ENCODE measurements around the gene POLK. TPM values are rescaled to one million over a fixed set of nuclear protein-coding genes. Genes with fewer than 3 reads are reported as not detected.

The POLK gene
- total and polyA plus RNA-seq, 2 of the 4 experiments (the other 2 are of a cell fraction), result 10.4 to 24.4 TPM

DNA sequence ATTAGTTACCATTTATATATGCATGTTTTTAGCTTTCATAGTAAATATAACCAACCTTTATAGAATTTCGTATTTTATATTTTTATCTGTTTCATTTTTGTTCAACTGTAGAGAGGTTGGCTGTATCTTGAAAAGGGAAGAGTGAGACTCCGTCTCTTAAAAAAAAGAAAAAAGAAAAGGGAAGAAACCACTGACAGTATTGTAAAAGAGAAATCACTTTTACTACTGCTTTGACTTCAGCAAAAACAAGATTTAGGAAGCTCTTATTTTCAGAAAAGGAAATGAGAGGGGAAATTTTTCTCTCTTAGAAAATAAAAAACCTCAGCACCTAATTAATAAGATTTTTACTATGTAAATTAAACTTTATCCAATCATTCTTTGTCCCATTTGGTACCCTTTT is 14.4 kb downstream of the POLK start:
- Histone ChIP-seq H3K56ac (ENCODE audit: extremely low read depth, insufficient read depth, low read length) (no peak overlapping the region), H2AK5ac (ENCODE audit: low read depth, low read length) (no peak overlapping the region), H2AFZ (replicated peaks; ENCODE audit: low read length, poor library complexity) (no peak overlapping the region), H4K91ac (ENCODE audit: insufficient read depth, low read depth, low read length) (no peak overlapping the region), H3K4me2 (ENCODE audit: low read depth, low read length) (no peak overlapping the region), H2AK9ac (replicated peaks; ENCODE audit: low read depth, low read length, poor library complexity) (no peak overlapping the region), H4K5ac (ENCODE audit: low read depth, low read length) (no peak overlapping the region), H3K4me3 (ENCODE audit: insufficient read depth, low read depth, low read length) (no peak overlapping the region), H3K18ac (ENCODE audit: low read depth, low read length) (no peak overlapping the region), H4K20me1 (ENCODE audit: insufficient read depth, low read length) (no peaks in the 10 kb centered on the region; the same call in 1 of the 2 replicates), H2BK120ac (ENCODE audit: low read depth, low read length) (no peak overlapping the region), H3K4ac (ENCODE audit: low read depth, low read length) (no peak overlapping the region), H2BK5ac (ENCODE audit: low read depth, low read length, poor library complexity, severe bottlenecking) (no peak overlapping the region), H4K8ac (ENCODE audit: low read depth in 2 of 2, low read length in 2 of 2) (no peak overlapping the region), H3K9ac (ENCODE audit: low read depth, low read length) (no peak overlapping the region), H3K9me1 (ENCODE audit: insufficient read depth, low read length) (peaks cover 4% of the 10 kb centered on the region; the same call in 1 of the 2 replicates), H3K36me3 (ENCODE audit: control insufficient read depth, insufficient read depth, low read length) (0 out of 2 replicates have a peak, but pooled peaks cover 1% of the 10 kb centered on the region), H3K14ac (replicated peaks; ENCODE audit: low read depth, low read length) (no peak overlapping the region), H2BK15ac (ENCODE audit: low read depth, low read length) (no peak overlapping the region), H3K79me1 (ENCODE audit: low read depth in 1 of 2, low read length in 2 of 2) (peaks cover 23 to 36% of the 10 kb centered on the region in 2 experiments), H3K27ac (ENCODE audit: insufficient read depth, low read length) (no peak overlapping the region), H2BK20ac (ENCODE audit: low read depth, low read length) (no peak overlapping the region), H3K27me3 (ENCODE audit: control insufficient read depth, insufficient read depth, low read length) (no peaks in the 10 kb centered on the region), H3K23ac (ENCODE audit: low read depth, low read length) (no peak overlapping the region), H3K4me1 (ENCODE audit: control insufficient read depth, insufficient read depth, low read length) (no peaks in the 10 kb centered on the region), H3K9me3 (ENCODE audit: control insufficient read depth, insufficient read depth, low read length) (peaks cover 2% of the 10 kb centered on the region; the same call in 1 of the 2 replicates)
- WGBS, 2 experiments (ENCODE audit: extremely low coverage in 2 of 2, insufficient read length in 1 of 2), result no CpG with 5 or more reads among the region's 2 CpGs
- intact Hi-C loops (cut with micrococcal nuclease) (no loop called here), in situ Hi-C loops (cut with MboI; ENCODE audit: low sequenced_read_pairs) (no loop called here), dilution Hi-C loops (cut with HindIII; ENCODE audit: low sequenced_read_pairs, unreplicated experiment) (no loop called here)
- POLR2A ChIA-PET (ENCODE audit: unreplicated experiment), result interaction anchor here (0.5 kb wide), 1 partner anchor 1211 kb away, joined by 3 read pairs; no protein-coding TSS in a partner anchor
- TF ChIP-seq SMC3 (IDR thresholded peaks at IDR 0.05; ENCODE audit: low read depth, low read length), result no peak
- TF ChIP-seq CHD1 (IDR thresholded peaks at IDR 0.05; ENCODE audit: low read depth, low read length), result no peak
- no peak for TF ChIP-seq MAFK (IDR thresholded peaks at IDR 0.05; ENCODE audit: low read depth, low read length)
- TF ChIP-seq, protein P1, sequence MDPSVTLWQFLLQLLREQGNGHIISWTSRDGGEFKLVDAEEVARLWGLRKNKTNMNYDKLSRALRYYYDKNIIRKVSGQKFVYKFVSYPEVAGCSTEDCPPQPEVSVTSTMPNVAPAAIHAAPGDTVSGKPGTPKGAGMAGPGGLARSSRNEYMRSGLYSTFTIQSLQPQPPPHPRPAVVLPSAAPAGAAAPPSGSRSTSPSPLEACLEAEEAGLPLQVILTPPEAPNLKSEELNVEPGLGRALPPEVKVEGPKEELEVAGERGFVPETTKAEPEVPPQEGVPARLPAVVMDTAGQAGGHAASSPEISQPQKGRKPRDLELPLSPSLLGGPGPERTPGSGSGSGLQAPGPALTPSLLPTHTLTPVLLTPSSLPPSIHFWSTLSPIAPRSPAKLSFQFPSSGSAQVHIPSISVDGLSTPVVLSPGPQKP (IDR thresholded peaks at IDR 0.05; ENCODE audit: borderline replicate concordance, low read depth, low read length), result no peak
- CTCF ChIA-PET, result interaction anchor here (0.6 kb wide), 1 partner anchor 186 kb away, joined by 3 read pairs; no protein-coding TSS in a partner anchor
- DNase-seq (no peak), ATAC-seq (ENCODE audit: low read depth) (no peak)
- BruUV-seq (replicated peaks), result no TSS peak
